CD4-positive, alpha-beta memory T cell (primary cell): Measurements from ENCODE around the gene CLDN11. TPM values are rescaled to one million over a fixed set of nuclear protein-coding genes. Genes with fewer than 3 reads are reported as not detected.

Experiments used
- CTCF ChIA-PET: fragments of 350-600 bp; sonication (Branson Sonifier 250); formaldehyde crosslinking; loops from one replicate; lab custom pipeline; 2021; ENCODE audit warnings: inconsistent platforms; ENCODE audit not compliant: partially characterized antibody; lab: Charles Lee
- POLR2A ChIA-PET: fragments of 350-600 bp; sonication (Branson Sonifier 250); formaldehyde crosslinking; loops from one replicate; lab custom pipeline; 2021; ENCODE audit not compliant: partially characterized antibody; lab: Charles Lee
- DNase-seq, 5 donors: peaks; one replicate each; pipeline versions ENCODE4 v3.0.0 to v3.0.0-alpha.2; 2020 to 2022; ENCODE audit warnings: mixed read lengths in 1 of 5
- H3K27ac ChIP-seq: one replicate; pipeline ENCODE4 v1.7.0; 2013; ENCODE audit warnings: low read depth, low read length
- H3K27me3 ChIP-seq: 2 replicates; pipeline ENCODE4 v1.7.0; 2013; ENCODE audit warnings: mild to moderate bottlenecking, low read length, moderate library complexity; ENCODE audit not compliant: insufficient read depth
- H3K36me3 ChIP-seq: 2 replicates; pipeline ENCODE4 v1.7.0; 2013; ENCODE audit warnings: mild to moderate bottlenecking, low read length, moderate library complexity; ENCODE audit not compliant: insufficient read depth
- H3K4me1 ChIP-seq: 2 replicates; pipeline ENCODE4 v1.7.0; 2013; ENCODE audit warnings: mild to moderate bottlenecking, low read length, moderate library complexity; ENCODE audit not compliant: insufficient read depth
- H3K4me3 ChIP-seq, 2 donors: one replicate each; pipeline ENCODE4 v1.7.0; 2013; ENCODE audit warnings: low read length in 2 of 2, mild to moderate bottlenecking in 1 of 2
- H3K9me3 ChIP-seq, 2 donors: one replicate each; pipeline ENCODE4 v1.7.0; 2013; ENCODE audit warnings: low read length in 2 of 2, control low read depth in 1 of 2; ENCODE audit not compliant: control insufficient read depth in 1 of 2
- H3K27ac Mint-ChIP-seq, 7 donors: one replicate each; pipeline ENCODE4 v1.8.0; 2020 to 2021; ENCODE audit warnings: mixed read lengths in 7 of 7, mild to moderate bottlenecking in 6 of 7, inconsistent platforms in 3 of 7, moderate library complexity in 3 of 7
- H3K27me3 Mint-ChIP-seq, 2 donors: one replicate each; pipeline ENCODE4 v1.8.0; 2020 to 2021; ENCODE audit warnings: mixed read lengths in 2 of 2
- H3K36me3 Mint-ChIP-seq, 2 donors: one replicate each; pipeline ENCODE4 v1.8.0; 2020 to 2021; ENCODE audit warnings: mixed read lengths in 2 of 2, inconsistent platforms in 1 of 2, mild to moderate bottlenecking in 1 of 2
- H3K4me1 Mint-ChIP-seq, 4 donors: one replicate each; pipeline ENCODE4 v1.8.0; 2020 to 2021; ENCODE audit warnings: mixed read lengths in 4 of 4, mild to moderate bottlenecking in 1 of 4
- H3K4me3 Mint-ChIP-seq, 8 donors: one replicate each; pipeline ENCODE4 v1.8.0; 2020 to 2021; ENCODE audit warnings: mixed read lengths in 8 of 8, mild to moderate bottlenecking in 7 of 8, moderate library complexity in 6 of 8, inconsistent platforms in 3 of 8
- H3K9me3 Mint-ChIP-seq, 8 donors: one replicate each; pipeline ENCODE4 v1.8.0; 2020 to 2021; ENCODE audit warnings: mixed read lengths in 8 of 8, mild to moderate bottlenecking in 5 of 8, inconsistent platforms in 3 of 8, moderate library complexity in 1 of 8
- intact Hi-C: fragments of 100-400 bp; cut with micrococcal nuclease; formaldehyde crosslinking; loops from one replicate; pipeline ENCODE4 v1.15.1; 2023
- polyA plus RNA-seq, 2 donors: library from polyadenylated mRNA; unstranded; fragments of 300-500 nt; fragmentation: Illumina TruSeq; gene quantifications; one replicate each; pipeline ENCODE4 v1.2.3, GENCODE V29; 2021
- total RNA-seq, 2 experiments: library from RNA; stranded (reverse); gene quantifications; one replicate each; pipeline ENCODE4 v1.2.3, GENCODE V29; 2021

CLDN11 gene
- total and polyA plus RNA-seq, 4 experiments from 2014 or later = 0.32 to 0.33 TPM; not detected in 2

DNA sequence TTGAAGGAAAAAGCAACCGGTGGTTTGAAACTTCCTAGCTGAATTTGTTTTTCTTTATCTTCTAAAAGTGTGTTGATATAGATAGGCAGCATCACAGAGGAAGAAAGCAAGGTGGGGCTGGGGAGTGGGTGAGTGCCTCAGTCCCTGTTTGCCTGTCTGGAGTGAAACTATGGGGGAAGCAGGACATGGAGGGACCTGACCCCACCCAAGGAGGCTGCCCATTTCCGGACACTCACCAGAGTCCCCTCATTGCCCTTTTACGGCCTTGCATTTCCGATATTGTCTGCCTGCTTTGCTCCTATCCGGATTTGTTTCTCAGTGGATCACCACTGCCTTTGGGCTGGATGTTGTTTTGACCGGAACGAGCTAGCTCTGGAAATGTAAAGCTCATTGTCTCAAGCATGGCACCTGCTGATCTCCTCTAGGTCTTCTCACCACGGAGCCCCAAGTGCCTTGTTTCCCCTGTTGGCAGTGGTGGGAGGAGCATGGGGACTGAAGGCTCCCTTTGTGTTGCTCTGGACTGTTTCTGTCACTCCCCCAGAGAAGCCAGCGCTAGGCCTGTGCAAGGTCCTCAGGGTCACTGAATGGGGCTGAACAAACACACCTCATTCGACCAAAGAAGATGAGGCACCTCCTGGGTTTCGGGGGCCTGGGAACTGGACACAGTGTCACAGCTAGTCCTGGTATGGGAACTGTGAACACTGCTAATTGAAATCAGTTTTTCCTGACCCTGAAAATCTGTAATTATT, 7.0 kb downstream of the CLDN11 start:
- Histone ChIP-seq H3K27ac (no peak overlapping the region), H3K27me3 (no peaks in the 10 kb centered on the region), H3K4me3 (no peak overlapping the region), H3K4me1 (peaks cover 12% of the 10 kb centered on the region), H3K36me3 (no peaks in the 10 kb centered on the region), H3K9me3 (no peaks in the 10 kb centered on the region)
- H3K36me3 Mint-ChIP-seq = no peaks in the 10 kb centered on the region
- DNase-seq = no peak
- H3K4me3 Mint-ChIP-seq = no peak overlapping the region
- H3K27ac Mint-ChIP-seq = no peak overlapping the region
- H3K4me1 Mint-ChIP-seq = peaks cover 9 to 23% (median 14%) of the 10 kb centered on the region in 4 donors
- H3K27me3 Mint-ChIP-seq = peaks cover 7 to 14% of the 10 kb centered on the region in 2 donors
- ChIA-PET POLR2A (interaction anchor here (0.9 kb wide), 1 partner anchor 9 kb away, joined by 4 read pairs; no protein-coding TSS in a partner anchor), CTCF (interaction anchor here (5.3 kb wide), 1 partner anchor 12 kb away, joined by 24 read pairs; no protein-coding TSS in a partner anchor)
- no peaks in the 10 kb centered on the region for H3K9me3 Mint-ChIP-seq
- intact Hi-C loops = no loop called here

DNA sequence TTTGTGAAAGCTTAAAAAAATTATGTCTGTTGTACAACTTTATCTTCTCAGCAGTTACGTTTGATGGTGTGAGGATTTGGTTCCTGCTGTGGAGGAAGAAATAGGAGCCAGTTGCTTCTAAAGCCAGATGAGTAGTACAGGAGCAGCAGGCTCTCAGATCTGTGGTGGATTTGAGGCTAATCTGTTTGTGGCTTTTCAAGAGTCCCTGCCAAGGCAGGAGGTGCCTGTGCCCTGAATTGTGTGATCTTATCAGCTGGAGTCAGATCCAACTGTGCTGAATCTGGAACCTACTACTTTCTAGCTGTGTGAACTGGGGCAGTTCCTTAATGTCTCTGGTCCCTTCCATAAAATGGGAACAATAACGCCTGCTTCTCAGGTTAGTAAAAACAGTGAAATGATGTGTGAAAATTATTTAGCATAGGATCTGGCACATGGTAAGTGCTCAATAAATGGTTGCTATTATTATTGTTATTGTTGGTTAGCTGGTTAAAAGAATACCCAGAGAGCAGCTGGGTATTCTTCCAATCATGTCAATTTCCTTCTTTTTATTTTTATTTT, 7.7 kb downstream of the CLDN11 start:
- Histone ChIP-seq H3K36me3 (no peaks in the 10 kb centered on the region), H3K4me1 (peaks cover 12% of the 10 kb centered on the region), H3K4me3 (no peak overlapping the region), H3K27ac (no peak overlapping the region), H3K27me3 (no peaks in the 10 kb centered on the region), H3K9me3 (no peaks in the 10 kb centered on the region)
- no peak for DNase-seq
- no peaks in the 10 kb centered on the region for H3K9me3 Mint-ChIP-seq
- ChIA-PET CTCF (interaction anchor here (5.3 kb wide), 1 partner anchor 13 kb away, joined by 24 read pairs; no protein-coding TSS in a partner anchor), POLR2A (interaction anchor here (0.9 kb wide), 1 partner anchor 9 kb away, joined by 4 read pairs; no protein-coding TSS in a partner anchor)
- H3K36me3 Mint-ChIP-seq = no peaks in the 10 kb centered on the region
- peaks cover 9 to 21% (median 14%) of the 10 kb centered on the region in 4 donors for H3K4me1 Mint-ChIP-seq
- no peak overlapping the region for H3K27ac Mint-ChIP-seq
- no peak overlapping the region for H3K4me3 Mint-ChIP-seq
- peaks cover 5 to 11% of the 10 kb centered on the region in 2 donors for H3K27me3 Mint-ChIP-seq
- intact Hi-C loops = no loop called here

DNA sequence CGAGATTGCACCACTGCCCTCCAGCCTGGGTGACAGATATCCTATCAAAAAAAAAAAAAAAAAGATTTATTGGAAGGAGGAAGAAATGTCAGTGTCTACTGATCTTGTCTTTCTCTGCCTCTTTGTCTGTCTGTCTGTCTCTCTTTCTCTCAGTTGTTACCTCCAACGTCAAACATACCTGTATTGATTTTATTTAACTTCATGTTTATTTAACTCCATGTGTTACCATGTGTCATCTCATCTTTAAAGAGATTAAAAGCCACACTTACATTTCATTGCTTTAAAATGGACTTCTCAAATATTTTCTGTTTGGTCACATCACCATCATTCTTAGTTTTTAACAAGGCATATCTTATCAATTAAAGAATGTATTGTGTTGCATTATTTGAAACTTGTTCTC, 9.4 kb downstream of the CLDN11 start:
- H3K4me1 ChIP-seq = peaks cover 12% of the 10 kb centered on the region
- H3K36me3 Mint-ChIP-seq = no peaks in the 10 kb centered on the region
- H3K27ac Mint-ChIP-seq = no peak overlapping the region
- no peak overlapping the region for H3K4me3 Mint-ChIP-seq
- no peaks in the 10 kb centered on the region for H3K36me3 ChIP-seq
- H3K27ac ChIP-seq = no peak overlapping the region
- no peak for DNase-seq
- peaks cover 9 to 21% (median 14%) of the 10 kb centered on the region in 4 donors for H3K4me1 Mint-ChIP-seq
- H3K27me3 Mint-ChIP-seq = peaks cover 2 to 6% of the 10 kb centered on the region in 2 donors
- CTCF ChIA-PET = interaction anchor here (5.3 kb wide), 1 partner anchor 15 kb away, joined by 24 read pairs; no protein-coding TSS in a partner anchor
- no peaks in the 10 kb centered on the region for H3K27me3 ChIP-seq
- no peaks in the 10 kb centered on the region for H3K9me3 Mint-ChIP-seq
- POLR2A ChIA-PET = no interaction called here
- intact Hi-C loops = no loop called here
- no peak overlapping the region for H3K4me3 ChIP-seq
- H3K9me3 ChIP-seq = no peaks in the 10 kb centered on the region

DNA sequence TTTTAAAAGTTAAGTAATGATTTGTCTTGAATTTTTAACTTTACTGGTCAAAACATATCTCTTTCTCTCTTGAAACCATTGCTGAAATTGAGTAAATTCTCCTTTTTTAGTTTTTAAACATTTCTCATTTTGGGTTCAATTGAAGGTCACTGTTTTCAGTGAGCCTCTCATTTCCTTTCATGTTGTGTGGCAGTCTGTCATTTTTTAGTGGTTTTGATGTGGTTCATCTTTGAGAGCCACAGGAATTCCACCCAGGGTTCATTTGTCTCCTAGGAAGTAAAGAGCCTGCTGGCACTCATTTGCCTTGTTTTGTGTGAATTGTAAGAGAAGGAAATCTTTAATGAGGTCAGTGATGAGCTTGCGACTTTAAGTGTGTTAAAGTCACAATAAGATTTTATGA, 10.4 kb downstream of the CLDN11 start:
- intact Hi-C loops = no loop called here
- H3K4me3 Mint-ChIP-seq = peak overlapping the region in 2 of 8 donors; percentile 11 to 40
- Histone ChIP-seq H3K27me3 (no peaks in the 10 kb centered on the region), H3K9me3 (no peaks in the 10 kb centered on the region), H3K4me3 (no peak overlapping the region), H3K27ac (no peak overlapping the region), H3K4me1 (peaks cover 12% of the 10 kb centered on the region), H3K36me3 (no peaks in the 10 kb centered on the region)
- no peaks in the 10 kb centered on the region for H3K9me3 Mint-ChIP-seq
- peak overlapping the region in 1 of 7 donors; percentile 19 for H3K27ac Mint-ChIP-seq
- ChIA-PET CTCF (interaction anchor here (1.8 kb wide), 1 partner anchor 11 kb away, joined by 4 read pairs; the partner anchor contains the start of gene CLDN11), POLR2A (no interaction called here)
- H3K36me3 Mint-ChIP-seq = no peaks in the 10 kb centered on the region
- H3K4me1 Mint-ChIP-seq = peaks cover 9 to 21% (median 14%) of the 10 kb centered on the region in 4 donors
- H3K27me3 Mint-ChIP-seq = peaks cover 2 to 6% of the 10 kb centered on the region in 2 donors
- peak in 1 of 5 donors; percentile 20 for DNase-seq

DNA sequence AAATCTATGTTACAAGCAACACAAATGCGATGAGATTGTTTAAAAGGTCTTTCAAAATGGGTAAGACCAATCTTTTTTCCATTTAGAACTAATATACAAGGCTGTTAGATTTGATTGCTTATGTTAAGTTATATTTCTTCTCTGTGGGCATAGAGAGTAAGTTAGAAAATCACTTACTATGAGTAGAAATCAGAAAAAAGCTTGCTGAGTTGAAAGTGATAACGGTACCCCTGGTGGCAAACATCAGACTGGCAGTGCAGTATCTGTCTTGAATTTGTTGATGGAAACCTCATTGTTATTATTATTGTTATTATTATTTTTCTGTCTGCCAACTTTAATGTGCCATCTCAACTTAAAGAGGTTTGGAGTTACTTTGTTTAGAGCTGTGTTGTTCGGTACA, 12.4 kb downstream of the CLDN11 start:
- H3K27ac ChIP-seq = no peak overlapping the region
- no peak for DNase-seq
- Mint-ChIP-seq H3K36me3 (no peaks in the 10 kb centered on the region), H3K4me3 (no peak overlapping the region), H3K27ac (no peak overlapping the region), H3K27me3 (peaks cover 0 to 2% of the 10 kb centered on the region in 2 donors), H3K4me1 (peaks cover 9 to 21% (median 14%) of the 10 kb centered on the region in 4 donors), H3K9me3 (no peaks in the 10 kb centered on the region)
- H3K36me3 ChIP-seq = no peaks in the 10 kb centered on the region
- intact Hi-C loops = no loop called here
- ChIA-PET CTCF (interaction anchor here (1.8 to 3.9 kb wide), 2 partner anchors 13 to 16 kb away, joined by 4 to 20 read pairs; partner anchors contain the start of gene CLDN11), POLR2A (no interaction called here)
- H3K9me3 ChIP-seq = no peaks in the 10 kb centered on the region
- no peaks in the 10 kb centered on the region for H3K27me3 ChIP-seq
- H3K4me1 ChIP-seq = peaks cover 12% of the 10 kb centered on the region
- no peak overlapping the region for H3K4me3 ChIP-seq

DNA sequence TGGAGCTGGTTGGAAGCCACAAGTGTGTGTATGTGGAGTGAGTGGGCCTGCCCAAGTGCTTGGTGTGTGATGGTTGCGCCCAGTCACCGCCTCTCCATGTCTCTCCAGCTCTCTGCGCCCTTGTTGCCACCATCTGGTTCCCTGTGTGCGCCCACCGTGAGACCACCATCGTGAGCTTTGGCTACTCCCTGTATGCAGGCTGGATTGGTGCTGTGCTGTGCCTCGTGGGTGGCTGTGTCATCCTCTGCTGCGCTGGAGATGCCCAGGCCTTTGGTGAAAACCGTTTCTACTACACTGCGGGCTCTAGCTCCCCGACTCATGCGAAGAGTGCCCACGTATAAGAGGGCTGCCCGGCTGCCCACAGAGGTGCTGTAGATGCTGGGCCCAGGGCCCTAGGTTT, 13.7 kb downstream of the CLDN11 start:
- Mint-ChIP-seq H3K9me3 (no peaks in the 10 kb centered on the region), H3K27ac (no peak overlapping the region), H3K4me1 (peaks cover 9 to 21% (median 14%) of the 10 kb centered on the region in 4 donors), H3K4me3 (no peak overlapping the region), H3K36me3 (no peaks in the 10 kb centered on the region), H3K27me3 (peaks cover 1 to 2% of the 10 kb centered on the region in 2 donors)
- POLR2A ChIA-PET = interaction anchor here (0.7 kb wide), 1 partner anchor 438 kb away, joined by 3 read pairs; the partner anchor contains the start of gene RPL22L1
- DNase-seq = no peak
- H3K4me3 ChIP-seq = no peak overlapping the region
- peaks cover 12% of the 10 kb centered on the region for H3K4me1 ChIP-seq
- CTCF ChIA-PET = interaction anchor here (3.9 kb wide), 1 partner anchor 18 kb away, joined by 20 read pairs; no protein-coding TSS in a partner anchor
- H3K27me3 ChIP-seq = no peaks in the 10 kb centered on the region
- H3K9me3 ChIP-seq = no peaks in the 10 kb centered on the region
- H3K36me3 ChIP-seq = no peaks in the 10 kb centered on the region
- H3K27ac ChIP-seq = no peak overlapping the region
- intact Hi-C loops = no loop called here

DNA sequence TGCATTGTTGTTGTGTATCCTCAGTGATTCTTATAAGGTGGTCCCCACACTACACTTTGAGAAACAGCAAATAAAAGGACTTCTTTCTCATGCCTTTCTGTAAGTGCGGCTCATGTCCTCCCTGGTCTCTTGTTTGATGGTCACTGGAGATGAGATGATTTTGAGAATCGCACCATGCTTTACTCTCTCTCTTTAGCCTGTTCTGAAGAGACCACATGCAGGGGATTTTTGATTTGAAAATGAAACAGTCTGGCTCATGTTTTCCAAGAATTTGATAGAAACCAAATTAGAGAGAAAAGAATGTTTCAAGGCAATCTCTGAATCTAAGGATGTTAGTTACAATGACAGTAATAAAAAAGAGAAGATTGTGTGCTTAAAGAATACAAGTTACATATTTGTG, 18.0 kb downstream of the CLDN11 start:
- Mint-ChIP-seq H3K9me3 (no peaks in the 10 kb centered on the region), H3K4me3 (no peak overlapping the region), H3K36me3 (no peaks in the 10 kb centered on the region), H3K4me1 (no peaks in the 10 kb centered on the region), H3K27me3 (peaks cover 6 to 16% of the 10 kb centered on the region in 2 donors), H3K27ac (no peak overlapping the region)
- no peaks in the 10 kb centered on the region for H3K27me3 ChIP-seq
- H3K4me3 ChIP-seq = no peak overlapping the region
- DNase-seq = no peak
- CTCF ChIA-PET = no interaction called here
- no peaks in the 10 kb centered on the region for H3K4me1 ChIP-seq
- no peak overlapping the region for H3K27ac ChIP-seq
- intact Hi-C loops = no loop called here
- H3K36me3 ChIP-seq = no peaks in the 10 kb centered on the region
- no peaks in the 10 kb centered on the region for H3K9me3 ChIP-seq
- POLR2A ChIA-PET = no interaction called here
